PC-9 (cell line): ENCODE measurements around the gene TMEM198. TPM values are rescaled to one million over a fixed set of nuclear protein-coding genes. Genes with fewer than 3 reads are reported as not detected.
A peak's percentile ranks its signal among the peaks of the same experiment; 100 is the strongest.

Experiments used
- BruUV-seq: library from RNA; stranded (reverse); fragments of 400-500 nt; replicated peaks from 2 replicates; lab custom pipeline; 2021; lab: Mats Ljungman, UMichigan
- CTCF ChIA-PET: fragments of 300-600 bp; sonication (Branson Sonifier 250); formaldehyde crosslinking; loops from one replicate; lab custom pipeline; 2022; ENCODE audit warnings: antibody characterized with exemption; lab: Charles Lee
- POLR2A ChIA-PET: fragments of 300-600 bp; sonication (Branson Sonifier 250); formaldehyde crosslinking; loops from one replicate; lab custom pipeline; 2022; ENCODE audit warnings: antibody characterized with exemption; ENCODE audit not compliant: unreplicated experiment; lab: Charles Lee
- DNase-seq, 2 experiments: peaks; one replicate each; pipeline versions ENCODE4 v3.0.0 to v3.0.0-alpha.2; 2015 to 2022; ENCODE audit warnings: mixed read lengths in 1 of 2
- H2AFZ ChIP-seq: fragments of 200-600 bp; sonication (generic); 2 replicates; pipeline ENCODE4 v1.8.1; 2017; ENCODE audit warnings: antibody characterized with exemption
- H3F3A ChIP-seq: fragments of 200-600 bp; sonication (generic); 2 replicates; pipeline ENCODE4 v1.8.1; 2017; ENCODE audit warnings: antibody characterized with exemption, mild to moderate bottlenecking, low read depth; ENCODE audit not compliant: insufficient read depth
- H3K27ac ChIP-seq: fragments of 200-600 bp; sonication (generic); 2 replicates; pipeline ENCODE4 v1.6.1; 2016; ENCODE audit warnings: mixed run types
- H3K27me3 ChIP-seq: fragments of 200-600 bp; sonication (generic); 2 replicates; pipeline ENCODE4 v1.6.1; 2016; ENCODE audit warnings: low read depth, mixed run types; ENCODE audit not compliant: insufficient read depth
- H3K36me3 ChIP-seq: fragments of 200-600 bp; sonication (generic); 2 replicates; pipeline ENCODE4 v1.6.1; 2016; ENCODE audit warnings: low read depth, mixed run types
- H3K4me1 ChIP-seq: fragments of 200-600 bp; sonication (generic); replicated peaks from 2 replicates; pipeline ENCODE4 v1.6.1; 2016; ENCODE audit warnings: mixed run types; ENCODE audit not compliant: insufficient read depth
- H3K4me2 ChIP-seq: fragments of 200-600 bp; sonication (generic); 2 replicates; pipeline ENCODE4 v1.6.1; 2017; ENCODE audit warnings: mixed run types
- H3K4me3 ChIP-seq: fragments of 200-600 bp; sonication (generic); 2 replicates; pipeline ENCODE4 v1.6.1; 2016; ENCODE audit warnings: mixed run types
- H3K79me2 ChIP-seq: fragments of 200-600 bp; sonication (generic); 2 replicates; pipeline ENCODE4 v1.6.1; 2017; ENCODE audit warnings: low read depth, mixed run types
- H3K9me2 ChIP-seq: fragments of 200-600 bp; sonication (generic); 2 replicates; pipeline ENCODE4 v1.8.1; 2017; ENCODE audit warnings: mild to moderate bottlenecking; ENCODE audit not compliant: insufficient read depth
- H3K9me3 ChIP-seq: fragments of 200-600 bp; sonication (generic); 2 replicates; pipeline ENCODE4 v1.8.1; 2016; ENCODE audit warnings: low read depth; ENCODE audit not compliant: insufficient read depth
- H4K20me1 ChIP-seq: fragments of 200-600 bp; sonication (generic); 2 replicates; pipeline ENCODE4 v1.8.1; 2017; ENCODE audit not compliant: insufficient read depth
- EZH2 ChIP-seq: fragments of 200-600 bp; sonication (generic); IDR thresholded peaks from 2 replicates; pipeline ENCODE4 v1.8.0; 2017; ENCODE audit warnings: antibody characterized with exemption, low read depth
- intact Hi-C: fragments of 100-400 bp; cut with micrococcal nuclease; formaldehyde crosslinking; loops from one replicate; pipeline ENCODE4 v1.10.0; 2022; ENCODE audit not compliant: unreplicated experiment
- microRNA-seq: library from miRNA; unstranded; fragments of <30 nt; microRNA quantifications from one replicate; pipeline ENCODE4 v1.2.0, GENCODE V29; 2021; ENCODE audit warnings: borderline number of aligned reads, borderline replicate concordance
- total RNA-seq: library from RNA; stranded (reverse); gene quantifications from 2 replicates; pipeline ENCODE4 v1.2.3, GENCODE V29; 2021
- TF ChIP-seq, protein P1 (sequence below): fragments of 200-600 bp; sonication (generic); conservative IDR thresholded peaks from 2 replicates; pipeline ENCODE4 v1.6.1; 2017; ENCODE audit warnings: mixed run types, antibody characterized with exemption, mild to moderate bottlenecking, moderate library complexity

The TMEM198 gene
- total RNA-seq, 1 experiment from 2014 or later, result 3.6 TPM

DNA sequence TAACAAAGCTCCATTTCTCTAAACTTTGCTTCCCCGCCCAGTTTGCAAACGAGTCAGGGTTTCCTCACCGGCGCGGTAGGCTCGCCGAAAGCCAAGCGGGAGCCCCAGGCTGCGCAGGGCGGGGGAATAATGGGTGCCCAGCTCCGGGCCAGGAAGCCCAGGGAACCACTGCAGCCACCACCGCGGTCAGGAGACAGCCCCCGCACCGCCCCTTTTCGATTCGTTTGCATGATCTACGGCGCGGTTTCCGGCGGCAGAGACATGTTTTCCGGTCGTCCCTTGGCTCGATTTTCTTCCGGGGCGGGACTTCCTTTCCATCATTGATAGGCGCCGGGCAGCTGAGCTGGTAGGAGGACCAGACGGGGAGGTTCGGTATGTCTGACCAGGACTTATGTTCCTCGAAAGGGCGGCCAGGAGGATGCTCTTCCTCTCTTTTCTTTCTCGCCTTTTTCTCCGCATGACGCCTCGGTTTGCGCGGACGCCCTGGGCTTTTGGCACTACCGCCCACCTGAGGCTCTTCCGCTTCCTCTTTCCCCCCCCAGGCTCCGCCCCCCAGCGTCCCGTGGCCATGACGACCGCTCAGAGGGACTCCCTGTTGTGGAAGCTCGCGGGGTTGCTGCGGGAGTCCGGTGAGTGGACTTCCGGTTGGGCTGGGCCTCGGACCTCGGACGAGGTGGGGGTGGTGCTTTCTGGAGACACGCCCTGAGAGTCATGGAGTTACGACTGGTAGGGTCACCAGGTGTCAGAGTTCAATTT is 53.9 kb downstream of the TMEM198 start, which contains the start of gene STK11IP:
STK11IP (plus strand) TSS at position 306 of the 756 bp plus-strand sequence; CDS start at position 569, 263 bp downstream.
- intact Hi-C loops, result loop anchor here (1.0 to 2.0 kb wide), 2 partner anchors 54 to 91 kb away; partner anchors contain the start of gene CHPF
- peaks cover 19% of the 10 kb centered on the region for H3K4me1 ChIP-seq
- H3K4me3 ChIP-seq, result peak within 1 kb of the TSS; percentile 70
- ChIA-PET POLR2A (interaction anchor here (0.6 to 1.2 kb wide), 5 partner anchors 26 to 353 kb away, joined by 3 to 9 read pairs (median 4); partner anchors contain the start of genes GLB1L, INHA and STK16), CTCF (interaction anchor here (0.6 kb wide), 2 partner anchors 25 to 34 kb away, joined by 6 to 8 read pairs; no protein-coding TSS in a partner anchor)
- H3K9me3 ChIP-seq, result no peaks in the 10 kb centered on the region
- TF ChIP-seq, protein P1, sequence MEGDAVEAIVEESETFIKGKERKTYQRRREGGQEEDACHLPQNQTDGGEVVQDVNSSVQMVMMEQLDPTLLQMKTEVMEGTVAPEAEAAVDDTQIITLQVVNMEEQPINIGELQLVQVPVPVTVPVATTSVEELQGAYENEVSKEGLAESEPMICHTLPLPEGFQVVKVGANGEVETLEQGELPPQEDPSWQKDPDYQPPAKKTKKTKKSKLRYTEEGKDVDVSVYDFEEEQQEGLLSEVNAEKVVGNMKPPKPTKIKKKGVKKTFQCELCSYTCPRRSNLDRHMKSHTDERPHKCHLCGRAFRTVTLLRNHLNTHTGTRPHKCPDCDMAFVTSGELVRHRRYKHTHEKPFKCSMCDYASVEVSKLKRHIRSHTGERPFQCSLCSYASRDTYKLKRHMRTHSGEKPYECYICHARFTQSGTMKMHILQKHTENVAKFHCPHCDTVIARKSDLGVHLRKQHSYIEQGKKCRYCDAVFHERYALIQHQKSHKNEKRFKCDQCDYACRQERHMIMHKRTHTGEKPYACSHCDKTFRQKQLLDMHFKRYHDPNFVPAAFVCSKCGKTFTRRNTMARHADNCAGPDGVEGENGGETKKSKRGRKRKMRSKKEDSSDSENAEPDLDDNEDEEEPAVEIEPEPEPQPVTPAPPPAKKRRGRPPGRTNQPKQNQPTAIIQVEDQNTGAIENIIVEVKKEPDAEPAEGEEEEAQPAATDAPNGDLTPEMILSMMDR, result no peak
- TF ChIP-seq EZH2, result no peak
- peaks cover 25% of the 10 kb centered on the region for H3F3A ChIP-seq
- BruUV-seq, result no TSS peak
- no peaks in the 10 kb centered on the region for H3K27me3 ChIP-seq
- no peaks in the 10 kb centered on the region for H3K9me2 ChIP-seq
- H3K4me2 ChIP-seq, result peak within 1 kb of the TSS; percentile 95
- DNase-seq, result peak; percentile 93 to 95
- H3K27ac ChIP-seq, result peak within 1 kb of the TSS; percentile 85
- peak within 1 kb of the TSS; percentile 94 for H2AFZ ChIP-seq
- H4K20me1 ChIP-seq, result no peaks in the 10 kb centered on the region
- H3K36me3 ChIP-seq, result peaks cover 4% of the 10 kb centered on the region; the same call in 1 of the 2 replicates
- H3K79me2 ChIP-seq, result peaks cover 15% of the 10 kb centered on the region; the same call in 1 of the 2 replicates

DNA sequence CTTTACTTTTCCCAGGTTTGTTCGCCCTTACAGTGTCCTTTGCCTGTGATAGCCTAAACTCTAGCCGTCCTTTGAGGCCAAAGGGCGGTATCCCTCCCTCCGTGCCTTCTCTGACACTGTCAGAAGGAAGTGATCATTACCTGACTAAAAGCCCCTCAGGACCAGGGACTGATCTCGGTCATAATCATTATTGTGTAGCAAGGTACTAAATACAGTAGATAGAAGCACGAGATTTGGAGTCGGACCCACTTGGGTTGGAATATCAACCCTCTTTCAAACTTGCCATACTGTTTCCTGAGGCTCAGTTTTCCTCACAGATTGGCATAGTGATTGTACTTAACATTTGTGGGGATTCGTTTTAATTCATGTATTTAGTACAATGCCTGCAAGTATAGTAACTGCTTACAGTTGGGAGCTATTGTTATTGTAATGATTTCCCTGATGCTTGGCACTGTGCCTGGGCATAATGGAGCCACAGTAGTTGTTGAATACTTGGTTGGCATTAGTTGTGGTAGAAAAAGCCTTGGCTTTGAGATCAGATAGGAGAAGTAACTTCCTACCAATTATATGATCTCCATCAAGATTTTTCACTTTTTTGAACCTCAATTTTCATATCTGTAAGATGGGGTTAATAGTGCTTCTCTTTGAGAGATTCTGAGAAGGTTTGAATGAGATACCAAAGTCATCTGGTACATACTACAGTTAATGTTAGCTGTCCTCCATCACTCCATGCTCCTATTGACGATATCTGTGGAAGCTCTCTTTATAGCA is 54.7 kb downstream of the TMEM198 start:
- TSS peak; percentile 68 for BruUV-seq
- H3K4me3 ChIP-seq, result peak overlapping the region; percentile 70
- H3K79me2 ChIP-seq, result peaks cover 15% of the 10 kb centered on the region; the same call in 1 of the 2 replicates
- ChIA-PET POLR2A (no interaction called here), CTCF (interaction anchor here (0.6 kb wide), 2 partner anchors 26 to 33 kb away, joined by 6 to 8 read pairs; no protein-coding TSS in a partner anchor)
- TF ChIP-seq, protein P1, result no peak
- TF ChIP-seq EZH2, result no peak
- H3K27ac ChIP-seq, result peak overlapping the region; percentile 64
- peaks cover 19% of the 10 kb centered on the region for H3K4me1 ChIP-seq
- H3K36me3 ChIP-seq, result peaks cover 4% of the 10 kb centered on the region; the same call in 1 of the 2 replicates
- no peaks in the 10 kb centered on the region for H3K9me3 ChIP-seq
- intact Hi-C loops, result no loop called here
- H3K4me2 ChIP-seq, result peak overlapping the region; percentile 95
- H3F3A ChIP-seq, result peaks cover 25% of the 10 kb centered on the region
- no peaks in the 10 kb centered on the region for H4K20me1 ChIP-seq
- H3K27me3 ChIP-seq, result no peaks in the 10 kb centered on the region
- no peak for DNase-seq
- H3K9me2 ChIP-seq, result no peaks in the 10 kb centered on the region
- peak overlapping the region; percentile 94 for H2AFZ ChIP-seq

Small RNAs within 50 kb of the gene (microRNA-seq; reads per million reads assigned to microRNA genes)
- gene MIR3132, result not detected

Other genes starting within 250 kb of the TMEM198 start
- gene PTPRN, start 234.6 kb upstream of the TMEM198 start, total RNA-seq, result not detected in 2 replicates
- gene RESP18, start 211.3 kb upstream of the TMEM198 start, total RNA-seq, result not detected in 2 replicates
- 99.1 and 107 TPM in 2 replicates for gene DNPEP, start 156.1 kb upstream of the TMEM198 start, total RNA-seq
- gene DES, start 125.7 kb upstream of the TMEM198 start, total RNA-seq, result 0.60 TPM in 1 of 2 replicates, not detected in the other
- gene SPEG, start 109.2 kb upstream of the TMEM198 start, total RNA-seq, result 46.8 and 55.8 TPM in 2 replicates
- 44.7 and 57.2 TPM in 2 replicates for gene GMPPA, start 45.1 kb upstream of the TMEM198 start, total RNA-seq
- 0.22 and 0.30 TPM in 2 replicates for gene ASIC4, start 29.5 kb upstream of the TMEM198 start, total RNA-seq
- 78.2 and 89.7 TPM in 2 replicates for gene CHPF, start 219 bp upstream of the TMEM198 start, total RNA-seq
- gene OBSL1, start 27.5 kb downstream of the TMEM198 start, total RNA-seq, result 110 and 161 TPM in 2 replicates
- gene INHA, start 28.3 kb downstream of the TMEM198 start, total RNA-seq, result 5.2 and 9.1 TPM in 2 replicates
- 40.6 and 42.5 TPM in 2 replicates for gene STK11IP, start 53.8 kb downstream of the TMEM198 start, total RNA-seq
- 7.3 and 9.0 TPM in 2 replicates for gene SLC4A3, start 83.6 kb downstream of the TMEM198 start, total RNA-seq